BJ (cell line): ENCODE results near the gene B3GNT8. TPM values are rescaled to one million over a fixed set of nuclear protein-coding genes. Genes with fewer than 3 reads are reported as not detected.

ENCODE experiments used
- CTCF ChIA-PET: fragments of 350-600 bp; formaldehyde crosslinking; extraction: SDS; loops from one replicate; lab custom pipeline; 2021; ENCODE audit warnings: antibody characterized with exemption, inconsistent platforms; lab: Yijun Ruan, JAX
- POLR2A ChIA-PET: fragments of 300-600 bp; sonication (Branson Sonifier 250); formaldehyde crosslinking; extraction: SDS; loops from one replicate; lab custom pipeline; 2021; ENCODE audit warnings: antibody characterized with exemption; lab: Charles Lee
- DNase-seq: peaks from one replicate; pipeline ENCODE4 v3.0.0-alpha.2; 2011; ENCODE audit warnings: low read depth
- H3K27me3 ChIP-seq: 2 replicates; pipeline ENCODE4 v1.6.0; 2011; ENCODE audit warnings: low read length; ENCODE audit not compliant: control insufficient read depth, insufficient read depth
- H3K36me3 ChIP-seq: 2 replicates; pipeline ENCODE4 v1.5.1; 2011; ENCODE audit warnings: low read length; ENCODE audit not compliant: control insufficient read depth, insufficient read depth
- H3K4me3 ChIP-seq: 2 replicates; pipeline ENCODE4 v1.5.1; 2011; ENCODE audit warnings: low read depth, mild to moderate bottlenecking, control low read depth, low read length
- polyA plus RNA-seq: library from polyadenylated mRNA; depleted of rRNA; stranded (reverse); fragments of >200 nt; gene quantifications from 2 replicates; pipeline ENCODE4 v1.2.3, GENCODE V29; 2011
- TF ChIP-seq, protein P1 (sequence below): IDR thresholded peaks from 2 replicates; pipeline ENCODE4 v1.5.1; 2011; ENCODE audit warnings: low read depth, mild to moderate bottlenecking, control low read depth, inconsistent platforms, low read length, moderate library complexity; ENCODE audit not compliant: insufficient read depth

The B3GNT8 gene
- polyA plus RNA-seq, 1 experiment: 0.36 TPM

- H3K36me3 ChIP-seq: peaks cover 31% of the 10 kb centered on the region
- no peak overlapping the region for H3K4me3 ChIP-seq
- TF ChIP-seq, protein P1, sequence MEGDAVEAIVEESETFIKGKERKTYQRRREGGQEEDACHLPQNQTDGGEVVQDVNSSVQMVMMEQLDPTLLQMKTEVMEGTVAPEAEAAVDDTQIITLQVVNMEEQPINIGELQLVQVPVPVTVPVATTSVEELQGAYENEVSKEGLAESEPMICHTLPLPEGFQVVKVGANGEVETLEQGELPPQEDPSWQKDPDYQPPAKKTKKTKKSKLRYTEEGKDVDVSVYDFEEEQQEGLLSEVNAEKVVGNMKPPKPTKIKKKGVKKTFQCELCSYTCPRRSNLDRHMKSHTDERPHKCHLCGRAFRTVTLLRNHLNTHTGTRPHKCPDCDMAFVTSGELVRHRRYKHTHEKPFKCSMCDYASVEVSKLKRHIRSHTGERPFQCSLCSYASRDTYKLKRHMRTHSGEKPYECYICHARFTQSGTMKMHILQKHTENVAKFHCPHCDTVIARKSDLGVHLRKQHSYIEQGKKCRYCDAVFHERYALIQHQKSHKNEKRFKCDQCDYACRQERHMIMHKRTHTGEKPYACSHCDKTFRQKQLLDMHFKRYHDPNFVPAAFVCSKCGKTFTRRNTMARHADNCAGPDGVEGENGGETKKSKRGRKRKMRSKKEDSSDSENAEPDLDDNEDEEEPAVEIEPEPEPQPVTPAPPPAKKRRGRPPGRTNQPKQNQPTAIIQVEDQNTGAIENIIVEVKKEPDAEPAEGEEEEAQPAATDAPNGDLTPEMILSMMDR: no peak
- DNase-seq: no peak
- POLR2A ChIA-PET: no interaction called here
- CTCF ChIA-PET: interaction anchor here (1.1 kb wide), 1 partner anchor 150 kb away, joined by 3 read pairs; no protein-coding TSS in a partner anchor
- no peaks in the 10 kb centered on the region for H3K27me3 ChIP-seq
Measured at GRCh38 chr19:41413947-41414346, 13.2 kb downstream of the B3GNT8 start.

DNA sequence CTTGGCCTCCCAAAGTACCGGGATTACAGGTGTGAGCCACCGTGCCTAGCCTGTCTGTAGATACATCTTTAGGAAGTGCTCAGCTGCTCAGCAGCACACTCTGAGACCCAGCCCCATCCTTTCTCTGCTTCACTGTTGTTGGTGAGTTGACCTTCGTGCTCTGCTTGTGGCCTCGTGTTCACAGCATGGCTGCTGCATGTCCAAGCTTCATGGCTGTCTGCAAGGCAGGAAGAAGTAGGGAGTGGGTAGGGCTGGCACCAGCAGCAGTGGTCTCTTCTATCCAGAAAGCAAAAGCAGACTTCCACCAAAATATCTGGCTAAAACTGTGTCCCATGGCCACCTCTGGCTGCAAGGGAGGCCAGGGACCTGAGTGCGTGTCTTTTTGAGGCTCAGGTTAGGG lies 14.2 kb downstream of the B3GNT8 start:
- H3K36me3 ChIP-seq: peaks cover 26% of the 10 kb centered on the region
- H3K27me3 ChIP-seq: no peaks in the 10 kb centered on the region
- POLR2A ChIA-PET: no interaction called here
- no peak overlapping the region for H3K4me3 ChIP-seq
- DNase-seq: no peak
- CTCF ChIA-PET: no interaction called here
- TF ChIP-seq, protein P1: no peak

DNA sequence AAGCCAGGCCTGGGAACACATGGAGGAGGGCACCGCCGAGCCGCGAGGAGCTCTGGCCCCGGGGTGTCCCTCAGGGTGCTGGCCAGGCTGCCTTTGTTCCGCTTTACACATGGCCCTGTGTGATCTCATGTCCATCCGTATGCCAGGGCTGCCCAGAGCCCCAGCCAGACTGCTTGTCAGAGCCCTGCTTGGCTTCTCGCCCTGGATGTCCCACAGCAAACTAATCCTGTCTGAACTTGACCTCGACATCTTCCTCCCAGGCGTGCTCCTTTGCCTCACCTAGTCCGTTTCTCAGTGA lies 15.3 kb downstream of the B3GNT8 start:
- DNase-seq: no peak
- CTCF ChIA-PET: no interaction called here
- POLR2A ChIA-PET: no interaction called here
- H3K4me3 ChIP-seq: no peak overlapping the region
- H3K36me3 ChIP-seq: peaks cover 26% of the 10 kb centered on the region
- TF ChIP-seq, protein P1: no peak
- no peaks in the 10 kb centered on the region for H3K27me3 ChIP-seq

- TF ChIP-seq, protein P1: no peak
- CTCF ChIA-PET: no interaction called here
- DNase-seq: no peak
- Histone ChIP-seq H3K27me3 (no peaks in the 10 kb centered on the region), H3K36me3 (peaks cover 25% of the 10 kb centered on the region), H3K4me3 (no peak overlapping the region)
- POLR2A ChIA-PET: no interaction called here
Measured at GRCh38 chr19:41411100-41411967, 15.8 kb downstream of the B3GNT8 start.

DNA sequence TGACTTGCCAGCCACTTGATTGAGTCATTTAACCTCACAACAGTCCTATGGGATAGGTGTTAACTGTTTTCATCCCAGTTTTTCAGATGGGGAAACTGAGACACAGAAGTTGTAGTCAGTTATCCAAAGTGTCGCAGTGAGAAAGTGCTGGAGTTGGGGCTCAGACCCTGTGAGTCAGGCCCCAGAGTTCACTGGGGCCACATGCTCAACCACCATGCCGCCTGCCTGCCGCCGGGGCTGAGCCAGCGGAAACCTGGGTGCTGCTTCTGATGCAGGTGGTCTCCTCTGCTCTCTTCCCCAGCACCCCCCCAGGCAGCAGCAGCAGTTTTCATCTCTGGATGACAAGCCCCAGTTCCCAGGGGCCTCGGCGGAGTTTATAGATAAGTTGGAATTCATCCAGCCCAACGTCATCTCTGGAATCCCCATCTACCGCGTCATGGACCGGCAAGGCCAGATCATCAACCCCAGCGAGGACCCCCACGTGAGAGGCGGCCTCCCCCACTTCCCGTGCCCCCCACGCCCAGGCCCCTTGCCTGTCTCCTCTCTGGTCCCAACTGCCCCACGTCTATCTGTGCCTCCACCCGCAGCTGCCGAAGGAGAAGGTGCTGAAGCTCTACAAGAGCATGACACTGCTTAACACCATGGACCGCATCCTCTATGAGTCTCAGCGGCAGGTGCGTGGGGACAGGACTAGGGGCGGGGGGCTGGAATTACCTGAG lies 16.7 kb downstream of the B3GNT8 start:
- CTCF ChIA-PET: interaction anchor here (1.4 kb wide), 1 partner anchor 18 kb away, joined by 3 read pairs; no protein-coding TSS in a partner anchor
- TF ChIP-seq, protein P1: no peak

More for the DNA sequence above, 16.7 kb downstream of the B3GNT8 start:
- H3K4me3 ChIP-seq: no peak overlapping the region
- no peak for DNase-seq
- peaks cover 22% of the 10 kb centered on the region for H3K36me3 ChIP-seq
- H3K27me3 ChIP-seq: no peaks in the 10 kb centered on the region
- POLR2A ChIA-PET: no interaction called here
